Activated CD4-positive, alpha-beta T cell treated with anti-CD3 and anti-CD28 coated beads, Interleukin-2, Interleukin-4, amounts not matched to agents 100 ng/mL and 50 ng/mL, durations not matched to agents 16 hours and 8 hours (primary cell): ENCODE data around the gene ADGRF4.

Experiments
- DNase-seq: peaks from one replicate; pipeline ENCODE4 v3.0.0-alpha.2; 2020; ENCODE audit warnings: low spot score

The ADGRF4 gene

GRCh38 chr6:47698342-47698787 lies at the start of gene ADGRF4:
TSS of gene ADGRF4 (plus strand) at chr6:47698580. CDS start at chr6:47707246, 8,666 bp downstream.
- DNase-seq = no peak

- no peak for DNase-seq
Measured at GRCh38 chr6:47650553-47651432, 47.6 kb upstream of the ADGRF4 start.

- no peak for DNase-seq
Measured at GRCh38 chr6:47651505-47651944, 46.9 kb upstream of the ADGRF4 start.

- no peak for DNase-seq
Measured at GRCh38 chr6:47653706-47654105, 44.7 kb upstream of the ADGRF4 start.

- DNase-seq = no peak
Measured at GRCh38 chr6:47654255-47654654, 44.1 kb upstream of the ADGRF4 start.

GRCh38 chr6:47655719-47656595 lies 42.4 kb upstream of the ADGRF4 start:
- peak; percentile 48 for DNase-seq

- DNase-seq = no peak
Measured at GRCh38 chr6:47661960-47662359, 36.4 kb upstream of the ADGRF4 start.

GRCh38 chr6:47663462-47664216 lies 34.7 kb upstream of the ADGRF4 start:
- no peak for DNase-seq

- no peak for DNase-seq
Measured at GRCh38 chr6:47665112-47665511, 33.3 kb upstream of the ADGRF4 start.

GRCh38 chr6:47669684-47670513 lies 28.5 kb upstream of the ADGRF4 start:
- no peak for DNase-seq

GRCh38 chr6:47670851-47671250 lies 27.5 kb upstream of the ADGRF4 start:
- no peak for DNase-seq

- no peak for DNase-seq
Measured at GRCh38 chr6:47671777-47672176, 26.6 kb upstream of the ADGRF4 start.

GRCh38 chr6:47672816-47673215 lies 25.6 kb upstream of the ADGRF4 start:
- DNase-seq = no peak

GRCh38 chr6:47674673-47675072 lies 23.7 kb upstream of the ADGRF4 start:
- DNase-seq = no peak

- DNase-seq = no peak
Measured at GRCh38 chr6:47677381-47678100, 20.8 kb upstream of the ADGRF4 start.

GRCh38 chr6:47678739-47679138 lies 19.6 kb upstream of the ADGRF4 start:
- DNase-seq = no peak

- DNase-seq = no peak
Measured at GRCh38 chr6:47679322-47679906, 19.0 kb upstream of the ADGRF4 start.

GRCh38 chr6:47680051-47680450 lies 18.3 kb upstream of the ADGRF4 start:
- no peak for DNase-seq

- DNase-seq = no peak
Measured at GRCh38 chr6:47680724-47681123, 17.7 kb upstream of the ADGRF4 start.
